Measurements from ENCODE around the gene ZNF212. TPM values are rescaled to one million over a fixed set of nuclear protein-coding genes. Genes with fewer than 3 reads are reported as not detected.
A peak's percentile ranks its signal among the peaks of the same experiment; 100 is the strongest.

Gene ZNF212
- total and polyA plus RNA-seq, 9 of the 15 experiments (the other 6 are each of a cell fraction or from before 2014, with no cell fraction given) = 1.8 to 21.4 (median 7.2) TPM

DNA sequence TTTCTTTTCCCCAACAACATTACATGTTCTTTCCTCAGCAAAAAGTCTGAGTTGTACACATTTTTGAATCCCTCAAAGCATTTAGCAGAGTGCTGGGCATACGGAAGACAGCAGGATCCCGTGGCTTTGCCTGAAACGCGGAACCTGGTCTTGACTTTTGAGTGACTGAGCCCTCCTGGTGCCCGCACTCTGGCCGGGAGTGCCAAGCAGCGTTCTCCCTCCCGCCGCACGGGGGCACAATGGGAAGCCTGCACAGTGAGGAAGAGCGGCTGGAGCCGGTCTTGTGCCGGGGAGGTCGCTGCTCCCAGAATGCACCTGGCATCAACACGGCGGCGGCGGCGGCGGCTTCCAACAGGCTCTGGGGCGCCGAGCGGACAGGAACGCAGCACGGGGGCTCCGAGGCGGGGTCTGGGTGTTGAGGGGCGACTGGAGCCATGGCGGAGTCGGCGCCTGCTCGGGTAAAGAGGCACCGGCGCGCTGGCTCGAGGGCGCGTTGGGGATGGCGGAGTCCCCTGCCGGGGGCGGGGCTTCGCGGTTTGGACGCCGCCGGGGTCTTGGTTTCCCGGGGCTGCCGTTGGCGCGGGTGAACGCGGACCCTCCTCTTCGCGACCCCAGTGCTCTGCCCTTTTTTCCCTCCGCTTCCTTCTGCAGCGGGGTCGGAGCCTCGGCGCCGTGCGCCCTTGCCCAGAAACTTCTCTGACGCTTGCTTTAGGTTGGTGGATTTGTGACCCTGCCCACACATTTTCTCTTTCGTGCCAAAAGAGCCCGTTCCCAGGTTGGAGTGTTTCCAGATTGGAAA, at the start of gene ZNF212 (continued):
- TF ChIP-seq ZNF444 (CRISPR knock-in tag; IDR thresholded peaks at IDR 0.05) (no peak), HDAC3 (IDR thresholded peaks at IDR 0.05; ENCODE audit: borderline replicate concordance, partially characterized antibody) (no peak), ZNF41 (CRISPR knock-in tag; conservative IDR thresholded peaks at IDR 0.05) (no peak), NR4A1 (CRISPR knock-in tag; IDR thresholded peaks at IDR 0.05) (peak; percentile 42; the same call in 1 of the 2 replicates), NR4A1 (tag; IDR thresholded peaks at IDR 0.05) (no peak), ZKSCAN3 (CRISPR knock-in tag; IDR thresholded peaks at IDR 0.05) (no peak), MAZ (CRISPR knock-in tag; conservative IDR thresholded peaks at IDR 0.05 in 1 of 2, IDR thresholded peaks at IDR 0.05 in 1 of 2) (peak; percentile 92 to 93), ZNF232 (CRISPR knock-in tag; IDR thresholded peaks at IDR 0.05) (no peak), ZNF395 (CRISPR knock-in tag; IDR thresholded peaks at IDR 0.05) (peak; percentile 82; the same call in 1 of the 2 replicates), YY1 (IDR thresholded peaks at IDR 0.05; ENCODE audit: borderline replicate concordance in 1 of 3, control insufficient read depth in 1 of 3, extremely low read depth in 1 of 3, insufficient read depth in 3 of 3, insufficient read length in 1 of 3, insufficient replicate concordance in 2 of 3, low read depth in 1 of 3, low read length in 2 of 3) (peak in 2 of 3 experiments; percentile 67 to 71), HNRNPUL1 (IDR thresholded peaks at IDR 0.05; ENCODE audit: low read length) (no peak), PHB (CRISPR knock-in tag; IDR thresholded peaks at IDR 0.05) (no peak), TCF7L2 (IDR thresholded peaks at IDR 0.05; ENCODE audit: low read depth, low read length) (no peak), SP1 (CRISPR knock-in tag; IDR thresholded peaks at IDR 0.05) (peak; percentile 87), KLF10 (CRISPR knock-in tag; IDR thresholded peaks at IDR 0.05) (no peak), LEF1 (IDR thresholded peaks at IDR 0.05) (no peak; the same call in 1 of the 2 replicates), MEF2D (tag; conservative IDR thresholded peaks at IDR 0.05; ENCODE audit: low read depth) (no peak), SNIP1 (IDR thresholded peaks at IDR 0.05; ENCODE audit: low read depth) (no peak)
- TF ChIP-seq, protein P1, sequence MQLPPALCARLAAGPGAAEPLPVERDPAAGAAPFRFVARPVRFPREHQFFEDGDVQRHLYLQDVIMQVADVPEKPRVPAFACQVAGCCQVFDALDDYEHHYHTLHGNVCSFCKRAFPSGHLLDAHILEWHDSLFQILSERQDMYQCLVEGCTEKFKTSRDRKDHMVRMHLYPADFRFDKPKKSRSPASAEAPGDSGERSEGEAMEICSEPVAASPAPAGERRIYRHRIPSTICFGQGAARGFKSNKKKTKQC (CRISPR knock-in tag; IDR thresholded peaks at IDR 0.05) = peak; percentile 16; the same call in 1 of the 2 replicates
- TF ChIP-seq, protein P2, sequence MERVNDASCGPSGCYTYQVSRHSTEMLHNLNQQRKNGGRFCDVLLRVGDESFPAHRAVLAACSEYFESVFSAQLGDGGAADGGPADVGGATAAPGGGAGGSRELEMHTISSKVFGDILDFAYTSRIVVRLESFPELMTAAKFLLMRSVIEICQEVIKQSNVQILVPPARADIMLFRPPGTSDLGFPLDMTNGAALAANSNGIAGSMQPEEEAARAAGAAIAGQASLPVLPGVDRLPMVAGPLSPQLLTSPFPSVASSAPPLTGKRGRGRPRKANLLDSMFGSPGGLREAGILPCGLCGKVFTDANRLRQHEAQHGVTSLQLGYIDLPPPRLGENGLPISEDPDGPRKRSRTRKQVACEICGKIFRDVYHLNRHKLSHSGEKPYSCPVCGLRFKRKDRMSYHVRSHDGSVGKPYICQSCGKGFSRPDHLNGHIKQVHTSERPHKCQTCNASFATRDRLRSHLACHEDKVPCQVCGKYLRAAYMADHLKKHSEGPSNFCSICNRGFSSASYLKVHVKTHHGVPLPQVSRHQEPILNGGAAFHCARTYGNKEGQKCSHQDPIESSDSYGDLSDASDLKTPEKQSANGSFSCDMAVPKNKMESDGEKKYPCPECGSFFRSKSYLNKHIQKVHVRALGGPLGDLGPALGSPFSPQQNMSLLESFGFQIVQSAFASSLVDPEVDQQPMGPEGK (CRISPR knock-in tag; IDR thresholded peaks at IDR 0.05; ENCODE audit: borderline replicate concordance) = no peak
- TF ChIP-seq, protein P3, sequence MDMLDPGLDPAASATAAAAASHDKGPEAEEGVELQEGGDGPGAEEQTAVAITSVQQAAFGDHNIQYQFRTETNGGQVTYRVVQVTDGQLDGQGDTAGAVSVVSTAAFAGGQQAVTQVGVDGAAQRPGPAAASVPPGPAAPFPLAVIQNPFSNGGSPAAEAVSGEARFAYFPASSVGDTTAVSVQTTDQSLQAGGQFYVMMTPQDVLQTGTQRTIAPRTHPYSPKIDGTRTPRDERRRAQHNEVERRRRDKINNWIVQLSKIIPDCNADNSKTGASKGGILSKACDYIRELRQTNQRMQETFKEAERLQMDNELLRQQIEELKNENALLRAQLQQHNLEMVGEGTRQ (CRISPR knock-in tag; IDR thresholded peaks at IDR 0.05) = no peak
- TF ChIP-seq, protein P4, sequence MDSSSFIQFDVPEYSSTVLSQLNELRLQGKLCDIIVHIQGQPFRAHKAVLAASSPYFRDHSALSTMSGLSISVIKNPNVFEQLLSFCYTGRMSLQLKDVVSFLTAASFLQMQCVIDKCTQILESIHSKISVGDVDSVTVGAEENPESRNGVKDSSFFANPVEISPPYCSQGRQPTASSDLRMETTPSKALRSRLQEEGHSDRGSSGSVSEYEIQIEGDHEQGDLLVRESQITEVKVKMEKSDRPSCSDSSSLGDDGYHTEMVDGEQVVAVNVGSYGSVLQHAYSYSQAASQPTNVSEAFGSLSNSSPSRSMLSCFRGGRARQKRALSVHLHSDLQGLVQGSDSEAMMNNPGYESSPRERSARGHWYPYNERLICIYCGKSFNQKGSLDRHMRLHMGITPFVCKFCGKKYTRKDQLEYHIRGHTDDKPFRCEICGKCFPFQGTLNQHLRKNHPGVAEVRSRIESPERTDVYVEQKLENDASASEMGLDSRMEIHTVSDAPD (CRISPR knock-in tag; IDR thresholded peaks at IDR 0.05) = no peak

All from K562 (cell line).